ENCODE results near the gene TET1. TPM values are rescaled to one million over a fixed set of nuclear protein-coding genes. Genes with fewer than 3 reads are reported as not detected.
A peak's percentile ranks its signal among the peaks of the same experiment; 100 is the strongest.

The TET1 gene
- total RNA-seq, 1 experiment from 2014 or later, result 5.4 TPM

GRCh38 chr10:68537796-68538195 lies 22.3 kb upstream of the TET1 start:
- H3K4me1 ChIP-seq (ENCODE audit: low read length), result no peaks in the 10 kb centered on the region
- H3K9me2 ChIP-seq (replicated peaks; ENCODE audit: insufficient read depth, low read length), result no peaks in the 10 kb centered on the region
- H3K4me3 ChIP-seq (ENCODE audit: low read length), result no peak overlapping the region
- no peak for DNase-seq
- H4K20me1 ChIP-seq (ENCODE audit: insufficient read depth, low read depth, low read length), result no peaks in the 10 kb centered on the region
- no peaks in the 10 kb centered on the region for H3K36me3 ChIP-seq (ENCODE audit: insufficient read depth, low read length)
- H3K9ac ChIP-seq (ENCODE audit: low read length), result no peak overlapping the region
- no peaks in the 10 kb centered on the region for H3K79me2 ChIP-seq (ENCODE audit: low read length)
- no peak overlapping the region for H2AFZ ChIP-seq (ENCODE audit: low read length)
- no peak overlapping the region for H3K27ac ChIP-seq (ENCODE audit: low read length)
- no peaks in the 10 kb centered on the region for H3K9me3 ChIP-seq (ENCODE audit: low read length)
- H3K27me3 ChIP-seq (ENCODE audit: low read length), result no peaks in the 10 kb centered on the region
- no peak overlapping the region for H3K4me2 ChIP-seq (ENCODE audit: low read depth, low read length, poor library complexity, severe bottlenecking)

GRCh38 chr10:68543004-68543918 lies 16.9 kb upstream of the TET1 start:
- no peak overlapping the region for H3K4me2 ChIP-seq (ENCODE audit: low read depth, low read length, poor library complexity, severe bottlenecking)
- H2AFZ ChIP-seq (ENCODE audit: low read length), result no peak overlapping the region
- H4K20me1 ChIP-seq (ENCODE audit: insufficient read depth, low read depth, low read length), result no peaks in the 10 kb centered on the region
- DNase-seq, result peak; percentile 2
- no peaks in the 10 kb centered on the region for H3K9me3 ChIP-seq (ENCODE audit: low read length)
- no peak overlapping the region for H3K9ac ChIP-seq (ENCODE audit: low read length)
- H3K4me1 ChIP-seq (ENCODE audit: low read length), result no peaks in the 10 kb centered on the region
- no peak overlapping the region for H3K4me3 ChIP-seq (ENCODE audit: low read length)
- no peaks in the 10 kb centered on the region for H3K36me3 ChIP-seq (ENCODE audit: insufficient read depth, low read length)
- H3K27ac ChIP-seq (ENCODE audit: low read length), result no peak overlapping the region
- H3K79me2 ChIP-seq (ENCODE audit: low read length), result no peaks in the 10 kb centered on the region
- H3K27me3 ChIP-seq (ENCODE audit: low read length), result no peaks in the 10 kb centered on the region
- H3K9me2 ChIP-seq (replicated peaks; ENCODE audit: insufficient read depth, low read length), result no peaks in the 10 kb centered on the region

GRCh38 chr10:68550747-68551411 lies 9.3 kb upstream of the TET1 start:
- no peaks in the 10 kb centered on the region for H3K36me3 ChIP-seq (ENCODE audit: insufficient read depth, low read length)
- H3K4me1 ChIP-seq (ENCODE audit: low read length), result no peaks in the 10 kb centered on the region
- H3K9me3 ChIP-seq (ENCODE audit: low read length), result no peaks in the 10 kb centered on the region
- no peak overlapping the region for H3K9ac ChIP-seq (ENCODE audit: low read length)
- no peaks in the 10 kb centered on the region for H3K27me3 ChIP-seq (ENCODE audit: low read length)
- no peak overlapping the region for H3K27ac ChIP-seq (ENCODE audit: low read length)
- H4K20me1 ChIP-seq (ENCODE audit: insufficient read depth, low read depth, low read length), result no peaks in the 10 kb centered on the region
- H2AFZ ChIP-seq (ENCODE audit: low read length), result peak overlapping the region; percentile 3; the same call in 1 of the 2 replicates
- peak; percentile 89 for DNase-seq
- H3K9me2 ChIP-seq (replicated peaks; ENCODE audit: insufficient read depth, low read length), result no peaks in the 10 kb centered on the region
- H3K79me2 ChIP-seq (ENCODE audit: low read length), result no peaks in the 10 kb centered on the region
- no peak overlapping the region for H3K4me2 ChIP-seq (ENCODE audit: low read depth, low read length, poor library complexity, severe bottlenecking)
- no peak overlapping the region for H3K4me3 ChIP-seq (ENCODE audit: low read length)

DNA sequence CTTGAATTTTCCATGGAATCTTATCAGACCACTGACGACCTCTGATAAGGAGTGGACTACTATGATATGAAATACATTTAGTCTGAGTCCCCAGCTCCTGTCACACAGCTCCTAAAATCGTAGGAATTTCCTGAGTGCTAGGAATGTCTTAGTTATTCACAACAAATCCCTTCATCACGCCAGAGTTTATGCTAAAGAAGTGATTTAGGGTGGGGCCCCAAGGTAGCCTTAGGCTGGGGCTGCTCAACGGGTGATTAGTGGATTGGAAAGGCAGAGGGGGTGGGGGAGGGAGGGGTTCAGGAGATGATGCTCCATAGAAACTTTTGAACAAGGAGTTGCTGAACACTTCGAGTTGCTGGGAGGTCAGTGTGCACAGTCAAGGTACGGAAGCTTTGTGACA lies 7.0 kb upstream of the TET1 start:
- Histone ChIP-seq H3K4me3 (ENCODE audit: low read length) (no peak overlapping the region), H4K20me1 (ENCODE audit: insufficient read depth, low read depth, low read length) (no peaks in the 10 kb centered on the region), H3K36me3 (ENCODE audit: insufficient read depth, low read length) (no peaks in the 10 kb centered on the region), H2AFZ (ENCODE audit: low read length) (no peak overlapping the region), H3K9me3 (ENCODE audit: low read length) (no peaks in the 10 kb centered on the region), H3K9me2 (replicated peaks; ENCODE audit: insufficient read depth, low read length) (no peaks in the 10 kb centered on the region), H3K27ac (ENCODE audit: low read length) (no peak overlapping the region), H3K4me2 (ENCODE audit: low read depth, low read length, poor library complexity, severe bottlenecking) (no peak overlapping the region), H3K27me3 (ENCODE audit: low read length) (no peaks in the 10 kb centered on the region), H3K79me2 (ENCODE audit: low read length) (no peaks in the 10 kb centered on the region), H3K9ac (ENCODE audit: low read length) (no peak overlapping the region), H3K4me1 (ENCODE audit: low read length) (no peaks in the 10 kb centered on the region)
- no peak for DNase-seq

DNA sequence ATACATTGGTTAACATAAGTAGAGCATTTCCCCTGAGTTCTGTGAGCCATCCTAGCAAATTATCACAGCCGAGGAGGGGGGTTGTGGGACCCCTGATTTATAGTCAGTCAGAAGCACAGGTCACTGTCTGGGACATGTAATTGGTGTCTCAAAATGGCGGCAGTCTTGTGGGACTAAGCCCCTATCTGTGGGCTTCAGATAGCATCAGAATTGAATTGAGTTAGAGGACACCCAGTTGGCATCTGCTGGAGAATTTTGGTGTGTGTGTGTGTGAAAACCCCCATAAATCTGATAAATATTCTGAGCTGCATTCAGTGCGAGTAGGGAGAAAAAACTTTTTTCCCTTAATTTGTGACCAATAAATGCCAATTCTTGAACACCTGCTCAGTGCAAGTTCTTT lies 6.5 kb upstream of the TET1 start:
- Histone ChIP-seq H4K20me1 (ENCODE audit: insufficient read depth, low read depth, low read length) (no peaks in the 10 kb centered on the region), H3K79me2 (ENCODE audit: low read length) (no peaks in the 10 kb centered on the region), H3K27me3 (ENCODE audit: low read length) (no peaks in the 10 kb centered on the region), H2AFZ (ENCODE audit: low read length) (no peak overlapping the region), H3K4me2 (ENCODE audit: low read depth, low read length, poor library complexity, severe bottlenecking) (no peak overlapping the region), H3K9me3 (ENCODE audit: low read length) (no peaks in the 10 kb centered on the region), H3K27ac (ENCODE audit: low read length) (no peak overlapping the region), H3K4me1 (ENCODE audit: low read length) (no peaks in the 10 kb centered on the region), H3K4me3 (ENCODE audit: low read length) (no peak overlapping the region), H3K9me2 (replicated peaks; ENCODE audit: insufficient read depth, low read length) (no peaks in the 10 kb centered on the region), H3K36me3 (ENCODE audit: insufficient read depth, low read length) (no peaks in the 10 kb centered on the region), H3K9ac (ENCODE audit: low read length) (no peak overlapping the region)
- no peak for DNase-seq

- H2AFZ ChIP-seq (ENCODE audit: low read length), result no peak overlapping the region
- no peak for DNase-seq
- H3K36me3 ChIP-seq (ENCODE audit: insufficient read depth, low read length), result no peaks in the 10 kb centered on the region
- no peaks in the 10 kb centered on the region for H3K27me3 ChIP-seq (ENCODE audit: low read length)
- H3K79me2 ChIP-seq (ENCODE audit: low read length), result no peaks in the 10 kb centered on the region
- H3K27ac ChIP-seq (ENCODE audit: low read length), result no peak overlapping the region
- no peaks in the 10 kb centered on the region for H4K20me1 ChIP-seq (ENCODE audit: insufficient read depth, low read depth, low read length)
- no peaks in the 10 kb centered on the region for H3K9me3 ChIP-seq (ENCODE audit: low read length)
- no peaks in the 10 kb centered on the region for H3K9me2 ChIP-seq (replicated peaks; ENCODE audit: insufficient read depth, low read length)
- H3K4me1 ChIP-seq (ENCODE audit: low read length), result peaks cover 8% of the 10 kb centered on the region; the same call in 1 of the 2 replicates
- H3K4me2 ChIP-seq (ENCODE audit: low read depth, low read length, poor library complexity, severe bottlenecking), result no peak overlapping the region
- H3K4me3 ChIP-seq (ENCODE audit: low read length), result no peak overlapping the region
- no peak overlapping the region for H3K9ac ChIP-seq (ENCODE audit: low read length)
These were observed 1.7 kb upstream of the TET1 start for GRCh38 chr10:68558478-68558877.

DNA sequence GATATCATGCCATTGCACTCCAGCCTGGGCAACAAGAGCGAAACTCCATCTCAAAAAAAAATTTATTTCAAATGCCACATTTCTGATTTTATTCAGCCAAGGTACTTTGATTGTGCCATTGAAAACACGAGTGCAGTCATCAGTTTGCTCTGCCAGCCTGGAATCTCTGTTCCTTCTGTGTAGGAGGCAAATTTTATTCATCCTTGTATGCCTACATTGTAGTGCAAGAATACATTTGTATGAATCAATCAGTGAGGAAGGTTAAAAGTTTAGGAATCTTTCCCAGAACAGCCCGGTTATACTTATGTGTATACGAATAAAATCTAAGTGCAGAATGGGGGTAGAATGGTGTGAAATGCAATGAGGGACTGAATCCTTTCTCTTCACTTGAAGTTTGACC lies 886 bp upstream of the TET1 start:
- no peak overlapping the region for H3K27ac ChIP-seq (ENCODE audit: low read length)
- no peak overlapping the region for H3K9ac ChIP-seq (ENCODE audit: low read length)
- peaks cover 9% of the 10 kb centered on the region; the same call in 1 of the 2 replicates for H3K4me1 ChIP-seq (ENCODE audit: low read length)
- H3K36me3 ChIP-seq (ENCODE audit: insufficient read depth, low read length), result no peaks in the 10 kb centered on the region
- no peak overlapping the region for H3K4me3 ChIP-seq (ENCODE audit: low read length)
- no peaks in the 10 kb centered on the region for H3K9me2 ChIP-seq (replicated peaks; ENCODE audit: insufficient read depth, low read length)
- H2AFZ ChIP-seq (ENCODE audit: low read length), result no peak overlapping the region
- H3K79me2 ChIP-seq (ENCODE audit: low read length), result no peaks in the 10 kb centered on the region
- no peaks in the 10 kb centered on the region for H4K20me1 ChIP-seq (ENCODE audit: insufficient read depth, low read depth, low read length)
- no peak for DNase-seq
- no peak overlapping the region for H3K4me2 ChIP-seq (ENCODE audit: low read depth, low read length, poor library complexity, severe bottlenecking)
- no peaks in the 10 kb centered on the region for H3K27me3 ChIP-seq (ENCODE audit: low read length)
- no peaks in the 10 kb centered on the region for H3K9me3 ChIP-seq (ENCODE audit: low read length)

GRCh38 chr10:68559841-68560185 lies 324 bp upstream of the TET1 start:
- Histone ChIP-seq H3K9me2 (replicated peaks; ENCODE audit: insufficient read depth, low read length) (no peaks in the 10 kb centered on the region), H3K9ac (ENCODE audit: low read length) (no peak overlapping the region), H3K79me2 (ENCODE audit: low read length) (no peaks in the 10 kb centered on the region), H4K20me1 (ENCODE audit: insufficient read depth, low read depth, low read length) (no peaks in the 10 kb centered on the region), H2AFZ (ENCODE audit: low read length) (no peak overlapping the region), H3K4me2 (ENCODE audit: low read depth, low read length, poor library complexity, severe bottlenecking) (no peak overlapping the region), H3K9me3 (ENCODE audit: low read length) (no peaks in the 10 kb centered on the region), H3K4me1 (ENCODE audit: low read length) (peaks cover 9% of the 10 kb centered on the region; the same call in 1 of the 2 replicates), H3K36me3 (ENCODE audit: insufficient read depth, low read length) (no peaks in the 10 kb centered on the region), H3K4me3 (ENCODE audit: low read length) (no peak overlapping the region), H3K27me3 (ENCODE audit: low read length) (no peaks in the 10 kb centered on the region), H3K27ac (ENCODE audit: low read length) (no peak overlapping the region)
- no peak for DNase-seq

Data from Karpas-422 (cell line).